ENCODE results near the gene CPNE2.
"Not testable (repeated sequence)": the region's sequence is repeated elsewhere in the genome, so short reads cannot be mapped to it uniquely, and the experiment has no call there.

The CPNE2 gene

GRCh38 chr16:57178793-57179212, 86.4 kb downstream of the CPNE2 start:
- peak in 1 of 3 experiments; percentile 61 for DNase-seq

DNA sequence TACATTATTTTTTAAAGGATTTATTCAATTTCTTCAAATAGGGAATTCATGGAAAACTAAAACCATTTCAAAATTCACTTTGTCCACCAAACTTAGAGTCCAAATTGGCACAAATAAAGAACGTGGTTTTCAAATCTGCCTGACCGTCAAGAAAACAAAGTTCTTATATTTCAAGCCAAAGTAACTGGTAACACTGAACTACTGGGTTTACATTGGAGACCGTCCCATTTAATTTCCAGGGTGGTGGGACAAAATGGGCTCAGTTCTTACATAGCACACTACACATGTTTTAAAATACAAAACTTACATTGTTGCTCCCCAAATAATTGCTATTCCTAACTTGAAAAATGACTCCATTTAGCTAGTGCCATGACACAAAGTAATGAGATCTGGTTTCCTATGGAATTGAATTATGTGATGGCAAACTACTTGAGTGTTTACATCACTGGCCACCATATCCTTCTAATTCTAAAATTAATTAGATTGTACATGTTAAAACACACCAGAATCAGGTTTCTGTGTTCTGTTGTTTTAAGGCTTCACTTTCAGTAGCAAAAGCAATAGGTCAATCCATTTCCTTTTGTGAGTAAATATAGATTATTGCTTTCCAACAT, 86.9 kb downstream of the CPNE2 start:
- DNase-seq = no peak

DNA sequence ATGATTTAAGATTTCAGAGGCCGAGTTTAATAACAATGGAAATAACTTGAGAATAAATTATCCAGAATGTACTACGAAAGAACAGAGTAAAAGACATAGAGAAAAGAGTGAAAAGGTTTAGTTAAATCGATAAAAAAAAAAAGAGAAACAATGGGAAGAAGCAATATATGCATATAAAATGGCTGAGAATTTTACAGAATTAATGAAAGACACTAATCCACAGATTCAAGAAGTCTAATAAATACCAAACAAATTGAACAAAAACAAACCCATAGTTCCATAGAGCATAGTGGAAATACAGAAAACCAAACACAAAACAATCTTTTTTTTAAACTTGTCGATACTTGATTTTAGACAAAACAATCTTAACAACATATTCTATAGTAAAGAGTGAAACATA, 91.7 kb downstream of the CPNE2 start:
- no peak for DNase-seq

GRCh38 chr16:57184887-57185445, 92.6 kb downstream of the CPNE2 start:
- DNase-seq = peak in 1 of 3 experiments; percentile 64

GRCh38 chr16:57185446-57185944, 93.1 kb downstream of the CPNE2 start:
- DNase-seq = peak; percentile 12 to 83 (median 78)

DNA sequence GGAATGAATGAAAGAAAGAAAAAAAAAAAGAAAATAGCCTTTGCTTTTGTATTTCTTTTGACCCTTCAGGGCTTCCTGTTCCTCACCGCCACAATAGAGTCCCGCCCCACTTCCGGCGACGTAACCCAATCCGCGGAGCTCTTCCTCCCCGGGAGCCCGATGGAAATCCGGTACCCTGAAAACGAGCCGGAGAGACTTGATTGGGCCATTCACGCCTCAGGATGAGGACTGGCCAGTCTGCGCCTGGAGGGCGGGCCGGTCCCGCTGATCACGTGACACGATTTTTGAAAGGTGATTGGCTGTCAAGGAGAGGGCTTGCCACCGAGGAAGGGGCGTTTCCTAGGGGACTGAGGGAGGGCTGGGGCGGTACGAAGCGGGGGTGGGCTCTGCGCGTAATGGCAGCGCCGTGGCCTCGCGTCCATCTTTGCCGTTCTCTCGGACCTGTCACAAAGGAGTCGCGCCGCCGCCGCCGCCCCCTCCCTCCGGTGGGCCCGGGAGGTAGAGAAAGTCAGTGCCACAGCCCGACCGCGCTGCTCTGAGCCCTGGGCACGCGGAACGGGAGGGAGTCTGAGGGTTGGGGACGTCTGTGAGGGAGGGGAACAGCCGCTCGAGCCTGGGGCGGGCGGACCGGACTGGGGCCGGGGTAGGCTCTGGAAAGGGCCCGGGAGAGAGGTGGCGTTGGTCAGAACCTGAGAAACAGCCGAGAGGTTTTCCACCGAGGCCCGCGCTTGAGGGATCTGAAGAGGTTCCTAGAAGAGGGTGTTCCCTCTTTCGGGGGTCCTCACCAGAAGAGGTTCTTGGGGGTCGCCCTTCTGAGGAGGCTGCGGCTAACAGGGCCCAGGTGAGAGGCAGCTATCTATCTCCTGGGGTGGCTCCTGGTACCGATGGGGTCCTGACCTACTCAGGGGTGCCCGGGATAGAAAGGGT, 93.8 kb downstream of the CPNE2 start, which contains the start of the genes PSME3IP1 and RSPRY1:
PSME3IP1 (minus strand) TSS at position 95 of the 927 bp plus-strand sequence. CDS start 12,185 bp downstream, outside the sequence.
RSPRY1 (plus strand) TSS at position 385 of the 927 bp plus-strand sequence. CDS start 18,330 bp downstream, outside the sequence.
- peak; percentile 96 to 100 (median 98) for DNase-seq

GRCh38 chr16:57186872-57187854, 94.8 kb downstream of the CPNE2 start:
- peak in 2 of 3 experiments; percentile 53 to 63 for DNase-seq

DNA sequence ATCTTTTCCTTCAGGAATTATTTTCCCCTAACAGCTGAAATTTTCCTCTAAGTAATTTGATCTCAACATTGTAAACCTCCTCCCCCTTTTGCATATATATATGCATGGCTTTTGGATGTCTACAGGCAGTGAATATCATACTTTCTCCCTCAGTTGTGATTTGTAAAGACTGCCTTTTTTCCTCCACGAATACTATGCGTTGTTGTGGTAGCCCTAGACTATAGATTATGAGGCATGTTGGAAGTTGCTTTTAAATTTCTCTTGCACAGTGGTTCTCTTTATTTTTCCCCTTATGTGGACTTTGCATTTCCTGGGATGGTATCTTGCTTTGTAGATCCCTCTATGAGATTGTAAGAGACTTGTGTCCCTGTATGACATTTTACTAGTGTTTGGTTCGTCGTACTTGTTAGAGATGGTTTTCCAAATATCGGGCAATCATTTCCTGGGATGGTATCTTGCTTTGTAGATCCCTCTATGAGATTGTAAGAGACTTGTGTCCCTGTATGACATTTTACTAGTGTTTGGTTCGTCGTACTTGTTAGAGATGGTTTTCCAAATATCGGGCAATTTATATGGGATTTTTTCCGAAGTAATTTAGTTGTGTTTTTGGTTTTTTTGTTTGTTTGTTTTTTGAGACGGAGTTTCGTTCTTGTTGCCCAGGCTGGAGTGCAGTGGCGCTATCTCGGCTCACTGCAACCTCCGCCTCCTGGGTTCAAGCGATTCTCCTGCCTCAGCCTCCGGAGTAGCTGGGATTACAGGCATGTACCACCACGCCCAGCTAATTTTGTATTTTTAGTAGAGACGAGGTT, 95.7 kb downstream of the CPNE2 start:
- not testable (repeated sequence) for DNase-seq

- DNase-seq = no peak
These were observed 96.3 kb downstream of the CPNE2 start for GRCh38 chr16:57188711-57189002.

- not testable (repeated sequence) for DNase-seq
These were observed 97.1 kb downstream of the CPNE2 start for GRCh38 chr16:57189527-57189926.

DNA sequence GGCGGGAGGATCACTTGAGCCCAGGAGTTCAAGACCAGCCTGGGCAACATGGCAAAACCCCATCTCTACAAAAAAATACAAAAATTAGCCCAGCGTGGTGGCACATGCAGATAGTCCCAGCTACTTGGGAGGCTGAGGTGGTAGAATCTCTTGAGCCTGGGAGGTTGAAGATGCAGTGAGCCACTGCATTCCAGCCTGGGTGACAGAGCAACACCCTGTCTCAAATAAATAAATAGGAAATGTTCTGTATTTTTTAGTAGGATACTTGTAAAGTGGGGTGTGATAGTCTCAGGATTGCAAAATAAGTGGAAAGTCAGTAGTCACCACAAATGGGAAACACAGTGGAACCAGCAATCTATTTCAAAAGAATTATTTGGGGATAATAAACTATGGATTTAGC, 97.8 kb downstream of the CPNE2 start:
- DNase-seq = no peak

GRCh38 chr16:57191056-57191571, 98.7 kb downstream of the CPNE2 start:
- DNase-seq = no peak

DNA sequence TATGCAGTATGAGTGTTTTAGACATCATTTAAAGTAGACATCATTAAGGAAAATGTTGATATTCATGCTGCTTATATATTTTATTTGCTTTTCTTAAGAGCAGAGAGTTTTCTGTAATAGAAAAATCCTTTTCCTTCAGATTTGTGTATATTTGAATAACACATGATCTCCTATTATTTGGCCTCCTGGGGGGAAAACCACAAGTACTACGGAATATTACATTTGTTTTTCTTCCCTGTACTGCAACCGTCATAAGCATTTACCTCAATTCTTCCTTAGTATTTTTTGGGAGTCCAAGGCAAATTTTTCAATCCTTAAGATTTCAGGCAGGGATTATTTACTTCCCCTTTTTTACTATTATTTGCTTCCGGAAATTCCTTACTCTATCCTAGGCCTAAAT, 99.8 kb downstream of the CPNE2 start:
- no peak for DNase-seq

DNA sequence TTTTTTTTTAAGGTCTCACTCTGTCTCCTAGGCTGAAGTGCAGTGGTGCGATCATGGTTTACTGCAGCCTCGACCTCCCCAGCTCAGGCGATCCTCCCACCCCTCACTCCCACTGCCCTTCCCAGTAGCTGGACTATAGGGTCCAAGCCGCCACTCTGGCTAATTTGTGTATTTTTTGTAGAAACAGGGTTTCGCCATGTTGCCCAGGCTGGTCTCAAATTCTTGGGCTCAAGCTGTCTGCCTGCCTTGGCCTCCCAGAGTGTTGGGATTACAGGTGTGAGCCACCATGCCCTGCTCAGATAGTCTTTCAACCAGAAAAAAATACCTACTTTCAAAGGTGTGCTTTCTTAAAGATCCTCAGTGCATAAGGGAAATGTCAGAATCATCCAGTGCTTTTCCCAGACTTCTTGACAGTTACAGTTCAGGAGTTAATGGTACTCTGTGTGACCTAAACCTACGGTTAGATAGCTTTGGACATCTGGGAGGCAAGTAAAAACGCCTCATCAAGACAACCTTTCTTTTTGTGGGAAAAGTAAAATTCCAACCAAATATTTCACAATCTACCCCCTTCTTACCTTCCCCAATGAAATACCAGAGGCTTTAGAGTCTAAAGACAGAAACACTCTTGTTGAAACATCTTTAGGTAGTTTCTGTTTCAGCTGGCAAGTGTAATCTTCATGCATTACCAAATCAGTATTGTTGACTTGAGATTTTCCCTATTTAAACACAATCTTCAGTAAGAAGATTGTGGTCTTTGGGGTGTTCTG, 100.5 kb downstream of the CPNE2 start:
- no peak for DNase-seq

DNA sequence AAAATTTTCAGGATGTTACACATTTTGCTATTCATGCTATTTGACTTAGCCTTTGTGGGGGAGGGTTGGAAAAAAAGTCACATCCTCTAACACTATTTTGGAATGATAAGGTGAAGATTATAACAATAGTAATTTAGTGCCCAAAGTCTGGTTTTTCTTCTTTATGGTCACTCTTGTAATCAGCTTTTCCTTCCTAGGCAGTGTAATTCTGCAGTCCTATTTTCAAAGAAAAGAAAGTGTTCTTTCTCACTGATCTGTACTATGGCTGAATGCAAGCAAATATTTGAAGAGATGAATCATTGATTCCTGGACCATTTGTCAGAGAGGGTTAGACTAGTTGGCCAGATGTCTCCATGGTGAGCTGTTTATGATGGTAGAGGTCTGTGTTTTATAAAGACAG, 102.1 kb downstream of the CPNE2 start:
- DNase-seq = peak in 1 of 3 experiments; percentile 10

GRCh38 chr16:57196286-57196685, 103.9 kb downstream of the CPNE2 start:
- DNase-seq = no peak

GRCh38 chr16:57196753-57197152, 104.4 kb downstream of the CPNE2 start:
- DNase-seq = no peak

All from NCI-H1417 (cell line).